ENCODE results near the gene HSPBAP1. TPM values are rescaled to one million over a fixed set of nuclear protein-coding genes. Genes with fewer than 3 reads are reported as not detected.

The HSPBAP1 gene
- total RNA-seq, 3 donors from 2014 or later (not counting 1 experiment from before 2014, with no cell fraction given): 19.7 to 24.7 (median 23.4) TPM

- intact Hi-C loops (cut with micrococcal nuclease): no loop called here
- peaks cover 67% of the 10 kb centered on the region for H3K36me3 ChIP-seq (ENCODE audit: control insufficient read depth, insufficient read depth, low read length)
- no peak for TF ChIP-seq CTCF (IDR thresholded peaks at IDR 0.05)
- ATAC-seq (no peak), DNase-seq (no peak)
- H3K27ac ChIP-seq (ENCODE audit: low read length): no peak overlapping the region
- Mint-ChIP-seq H3K9me3 (no peaks in the 10 kb centered on the region), H3K4me3 (no peak overlapping the region), H3K27me3 (ENCODE audit: low read depth in 2 of 2) (no peaks in the 10 kb centered on the region), H3K27ac (no peak overlapping the region), H3K4me1 (peaks cover 7 to 9% of the 10 kb centered on the region in 2 donors), H3K36me3 (peaks cover 22% of the 10 kb centered on the region)
- H3K9me3 ChIP-seq (ENCODE audit: control insufficient read depth, insufficient read depth, low read length): no peaks in the 10 kb centered on the region
- 98% methylated on average over 3 of the region's 3 CpGs for WGBS (ENCODE audit: insufficient coverage)
- peaks cover 3% of the 10 kb centered on the region for H3K4me1 ChIP-seq (ENCODE audit: control insufficient read depth, insufficient read depth, low read length)
- no peak overlapping the region for H3K4me3 ChIP-seq (ENCODE audit: low read length)
- H3K27me3 ChIP-seq (ENCODE audit: control insufficient read depth, insufficient read depth, low read length): no peaks in the 10 kb centered on the region
Measured at GRCh38 chr3:122692674-122693073, 101.0 kb downstream of the HSPBAP1 start.

DNA sequence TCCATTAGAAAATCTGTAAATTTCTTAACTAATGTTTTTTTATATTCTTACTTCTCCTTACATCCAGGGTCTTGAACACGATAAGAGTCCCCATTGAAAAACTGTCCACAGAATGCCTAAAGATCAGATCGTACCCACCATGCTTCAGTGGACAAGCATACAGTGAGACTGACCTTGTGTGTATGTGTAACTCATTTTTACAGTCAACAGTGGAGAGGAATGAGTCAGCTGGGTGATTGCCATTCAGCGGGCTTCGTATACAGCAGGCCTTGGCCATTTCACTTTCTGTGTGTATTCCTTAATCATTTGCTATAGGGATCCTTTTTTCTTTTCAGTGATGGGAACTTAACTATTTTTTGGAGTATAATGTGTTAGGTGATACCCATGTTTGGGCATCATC is 102.4 kb downstream of the HSPBAP1 start:
- H3K27me3 Mint-ChIP-seq (ENCODE audit: low read depth in 2 of 2): no peaks in the 10 kb centered on the region
- 90% methylated on average over 4 of the region's 4 CpGs for WGBS (ENCODE audit: insufficient coverage)

GRCh38 chr3:122690096-122690495 is 103.5 kb downstream of the HSPBAP1 start:
- H3K36me3 Mint-ChIP-seq: peaks cover 17% of the 10 kb centered on the region
- no CpG with 5 or more reads among the region's 1 CpG for WGBS (ENCODE audit: insufficient coverage)

More for the DNA sequence above, 102.4 kb downstream of the HSPBAP1 start:
- Histone ChIP-seq H3K4me3 (ENCODE audit: low read length) (no peak overlapping the region), H3K36me3 (ENCODE audit: control insufficient read depth, insufficient read depth, low read length) (peaks cover 57% of the 10 kb centered on the region), H3K27me3 (ENCODE audit: control insufficient read depth, insufficient read depth, low read length) (no peaks in the 10 kb centered on the region), H3K9me3 (ENCODE audit: control insufficient read depth, insufficient read depth, low read length) (no peaks in the 10 kb centered on the region), H3K27ac (ENCODE audit: low read length) (no peak overlapping the region), H3K4me1 (ENCODE audit: control insufficient read depth, insufficient read depth, low read length) (peaks cover 6% of the 10 kb centered on the region)
- no peak for DNase-seq
- intact Hi-C loops (cut with micrococcal nuclease): no loop called here
- H3K36me3 Mint-ChIP-seq: peaks cover 14% of the 10 kb centered on the region
- TF ChIP-seq CTCF (IDR thresholded peaks at IDR 0.05): no peak
- H3K4me1 Mint-ChIP-seq: peaks cover 11 to 16% of the 10 kb centered on the region in 2 donors
- ATAC-seq: no peak
- no peaks in the 10 kb centered on the region for H3K9me3 Mint-ChIP-seq
- H3K27ac Mint-ChIP-seq: no peak overlapping the region
- no peak overlapping the region for H3K4me3 Mint-ChIP-seq

More at GRCh38 chr3:122690096-122690495, 103.5 kb downstream of the HSPBAP1 start:
- Histone ChIP-seq H3K4me1 (ENCODE audit: control insufficient read depth, insufficient read depth, low read length) (peaks cover 6% of the 10 kb centered on the region), H3K27ac (ENCODE audit: low read length) (peak overlapping the region; percentile 57), H3K36me3 (ENCODE audit: control insufficient read depth, insufficient read depth, low read length) (peaks cover 51% of the 10 kb centered on the region), H3K4me3 (ENCODE audit: low read length) (no peak overlapping the region), H3K27me3 (ENCODE audit: control insufficient read depth, insufficient read depth, low read length) (no peaks in the 10 kb centered on the region), H3K9me3 (ENCODE audit: control insufficient read depth, insufficient read depth, low read length) (no peaks in the 10 kb centered on the region)
- Mint-ChIP-seq H3K4me3 (no peak overlapping the region), H3K4me1 (peaks cover 13 to 16% of the 10 kb centered on the region in 2 donors), H3K9me3 (no peaks in the 10 kb centered on the region), H3K27ac (peak overlapping the region in 1 of 2 donors; percentile 13), H3K27me3 (ENCODE audit: low read depth in 2 of 2) (no peaks in the 10 kb centered on the region)
- DNase-seq (no peak), ATAC-seq (no peak)
- intact Hi-C loops (cut with micrococcal nuclease): no loop called here
- TF ChIP-seq CTCF (IDR thresholded peaks at IDR 0.05): no peak

Other genes with a start within 250 kb of the HSPBAP1 start
- 10 to 100 TPM; 23.8 to 41.1 (median 38.5) TPM for gene PARP9, start 229.5 kb downstream of the HSPBAP1 start, total RNA-seq
- 10 to 100 TPM; 40.8 to 61.0 (median 51.8) TPM for gene DTX3L, start 229.5 kb downstream of the HSPBAP1 start, total RNA-seq
- 100 to 1,000 TPM; 164 to 199 (median 198) TPM for gene PARP15, start 216.2 kb downstream of the HSPBAP1 start, total RNA-seq
- 10 to 100 TPM; 77.6 to 92.6 (median 89.9) TPM for gene PARP14, start 113.0 kb downstream of the HSPBAP1 start, total RNA-seq
- 1 to 10 TPM; 5.6 to 8.0 (median 7.5) TPM for gene SLC49A4, start 1.2 kb upstream of the HSPBAP1 start, total RNA-seq
- gene SEMA5B, start 233.9 kb upstream of the HSPBAP1 start, total RNA-seq: under 1 TPM in 1 of 3 donors, not detected in 2; 0.23 TPM